ENCODE data around the gene NRSN2. TPM values are rescaled to one million over a fixed set of nuclear protein-coding genes. Genes with fewer than 3 reads are reported as not detected.

The NRSN2 gene
- total and polyA plus RNA-seq, 12 donors = 12.1 to 53.9 (median 20.0) TPM

DNA sequence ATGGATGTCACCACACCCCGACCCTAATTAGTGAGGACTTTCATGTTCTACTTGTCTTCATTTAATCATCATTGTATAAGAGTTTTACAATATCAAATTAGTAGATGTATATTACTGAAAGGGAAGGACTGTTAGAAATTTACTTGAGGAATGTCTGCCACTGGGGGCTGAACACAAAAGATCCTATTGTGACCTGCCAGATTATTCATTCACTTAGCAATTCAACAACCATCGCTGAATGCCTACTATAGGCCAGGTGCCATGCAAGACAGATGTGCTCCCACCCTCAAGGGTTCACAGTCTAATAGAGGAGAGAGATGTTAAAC lies 53.2 kb downstream of the NRSN2 start:
- TF ChIP-seq CTCF (IDR thresholded peaks at IDR 0.05) = no peak
- ATAC-seq = no peak

DNA sequence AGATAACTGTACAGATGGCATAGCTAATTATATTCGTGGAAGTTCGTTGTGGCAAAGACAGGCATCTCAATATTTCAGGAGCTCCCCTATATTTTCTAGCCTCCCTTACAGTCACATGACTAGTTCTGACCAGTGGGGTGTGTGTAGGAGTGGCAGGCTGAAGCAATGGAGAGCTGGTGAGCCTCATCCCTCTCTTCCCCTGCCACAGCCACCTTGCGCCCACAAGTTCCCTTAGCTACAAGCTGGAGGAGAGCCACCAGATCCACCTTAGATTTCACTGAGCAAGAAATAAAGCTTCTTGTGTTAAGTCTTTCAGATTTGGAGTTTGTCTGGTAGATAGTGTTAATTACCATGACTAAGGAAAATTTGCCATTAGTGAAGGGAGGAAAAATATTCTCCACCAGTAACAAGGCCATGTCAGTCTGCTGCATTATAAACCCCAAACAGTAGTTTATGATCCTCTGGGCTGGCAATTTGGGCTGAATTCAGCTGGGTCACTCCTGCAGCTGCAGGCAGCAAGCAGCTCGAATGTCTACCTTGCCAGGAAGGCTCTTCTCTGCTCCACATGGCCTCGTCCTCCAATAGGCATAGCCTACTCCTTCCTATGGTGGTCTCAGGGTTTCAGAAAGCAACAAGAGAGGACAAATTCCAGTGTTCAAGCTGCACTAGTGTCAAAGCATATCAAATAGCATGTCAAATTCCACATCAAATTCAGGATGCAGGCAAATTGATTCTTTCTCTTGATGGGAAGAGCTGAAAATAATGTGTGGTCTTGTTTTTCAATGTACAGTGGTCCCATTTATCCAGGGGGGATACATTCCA lies 53.8 kb downstream of the NRSN2 start:
- H3K9me3 ChIP-seq = no peaks in the 10 kb centered on the region
- H3K27me3 ChIP-seq = no peaks in the 10 kb centered on the region
- H3K4me1 ChIP-seq = no peaks in the 10 kb centered on the region
- DNase-seq = no peak
- ATAC-seq = no peak
- intact Hi-C loops (cut with DNase I) = loop anchor here in 4 of 10 donors (10.0 kb wide), 3 partner anchors 46 to 74 kb away; partner anchors contain the start of gene TBC1D20 (in 1 of the 4)
- peaks cover 0 to 24% (median 0%) of the 10 kb centered on the region in 9 donors for H3K36me3 ChIP-seq
- H3K4me3 ChIP-seq = no peak overlapping the region
- no peak for TF ChIP-seq CTCF (IDR thresholded peaks at IDR 0.05)
- 71 to 79% methylated on average over 5 of the region's 5 CpGs for WGBS, 2 donors
- H3K27ac ChIP-seq = no peak overlapping the region

More for the DNA sequence above, 53.2 kb downstream of the NRSN2 start:
- intact Hi-C loops (cut with DNase I) = loop anchor here in 4 of 10 donors (10.0 kb wide), 3 partner anchors 45 to 75 kb away; partner anchors contain the start of gene TBC1D20 (in 1 of the 4)
- H3K36me3 ChIP-seq = peaks cover 0 to 30% (median 0%) of the 10 kb centered on the region in 9 donors
- DNase-seq = no peak
- no peaks in the 10 kb centered on the region for H3K9me3 ChIP-seq
- WGBS, 2 donors = 59 to 70% methylated on average over 2 of the region's 2 CpGs
- H3K4me3 ChIP-seq = no peak overlapping the region
- H3K4me1 ChIP-seq = no peaks in the 10 kb centered on the region
- H3K27me3 ChIP-seq = no peaks in the 10 kb centered on the region
- no peak overlapping the region for H3K27ac ChIP-seq

DNA sequence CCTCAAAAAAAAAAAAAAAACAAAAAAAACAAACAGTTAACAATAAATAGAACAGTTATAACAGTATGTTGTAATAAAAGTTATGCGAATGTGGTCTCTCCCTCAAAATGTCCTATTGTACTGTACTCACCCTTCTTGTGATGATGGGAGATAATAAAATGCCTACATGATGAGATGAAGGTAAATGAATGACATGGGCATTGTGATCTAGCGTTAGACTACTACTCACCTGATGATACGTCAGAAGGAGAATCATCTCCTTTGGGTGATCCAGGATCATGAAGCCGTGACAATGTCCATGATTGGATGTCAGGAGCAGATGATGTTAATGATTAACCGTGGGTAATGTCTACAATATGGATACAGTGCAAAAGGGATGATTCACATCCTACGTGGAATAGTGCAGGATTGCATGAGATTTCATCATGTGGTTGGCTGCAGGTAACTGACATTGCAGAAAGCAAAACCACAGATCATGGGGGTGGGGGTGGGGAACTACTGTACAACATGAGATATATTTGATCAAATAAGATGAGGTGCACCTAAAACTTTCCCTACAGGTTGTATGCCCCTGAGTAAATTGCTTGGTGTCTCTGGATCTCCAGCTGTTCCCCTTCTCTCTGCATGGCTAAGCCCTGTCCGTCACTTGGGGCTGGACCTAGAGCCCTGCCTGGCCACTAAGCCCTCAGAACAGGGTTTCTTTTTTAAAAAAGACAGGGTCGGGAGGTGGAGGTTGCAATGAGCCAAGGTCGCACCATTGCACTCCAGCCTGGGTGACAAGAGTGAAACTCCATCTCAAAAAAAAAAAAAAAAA lies 55.0 kb downstream of the NRSN2 start:
- H3K36me3 ChIP-seq = peaks cover 0 to 12% (median 0%) of the 10 kb centered on the region in 9 donors
- H3K4me1 ChIP-seq = peaks cover 0 to 2% (median 0%) of the 10 kb centered on the region in 9 donors
- H3K9me3 ChIP-seq = no peaks in the 10 kb centered on the region
- H3K27me3 ChIP-seq = no peaks in the 10 kb centered on the region
- intact Hi-C loops (cut with DNase I) = loop anchor here in 4 of 10 donors (10.0 kb wide), 3 partner anchors 47 to 73 kb away; partner anchors contain the start of gene TBC1D20 (in 1 of the 4)
- H3K4me3 ChIP-seq = no peak overlapping the region
- ATAC-seq = no peak
- no peak overlapping the region for H3K27ac ChIP-seq
- no peak for DNase-seq
- no peak for TF ChIP-seq CTCF (IDR thresholded peaks at IDR 0.05)
- WGBS, 2 donors = 80 to 89% methylated on average over 9 of the region's 9 CpGs

DNA sequence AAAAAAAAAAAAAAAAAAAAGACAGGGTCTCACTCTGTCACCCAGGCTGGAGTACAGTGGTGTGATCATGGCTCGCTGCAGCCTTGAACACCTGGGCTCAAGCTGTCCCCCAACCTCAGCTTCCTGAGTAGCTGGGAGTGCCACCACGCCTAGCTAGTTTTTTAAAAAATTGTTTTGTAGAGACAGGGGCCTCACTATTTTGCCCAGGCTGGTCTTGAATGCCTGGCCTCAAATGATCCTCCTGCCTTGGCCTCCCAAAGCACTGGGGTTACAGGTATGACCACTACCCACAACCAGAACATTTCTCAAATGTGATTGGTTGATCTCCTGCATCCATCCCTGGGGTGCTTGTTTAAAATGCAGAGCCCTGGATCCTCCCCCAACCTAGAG lies 55.6 kb downstream of the NRSN2 start:
- Histone ChIP-seq H3K27me3 (no peaks in the 10 kb centered on the region), H3K27ac (no peak overlapping the region), H3K9me3 (no peaks in the 10 kb centered on the region), H3K36me3 (peaks cover 0 to 6% (median 0%) of the 10 kb centered on the region in 9 donors), H3K4me3 (no peak overlapping the region), H3K4me1 (peaks cover 0 to 8% (median 0%) of the 10 kb centered on the region in 9 donors)
- no peak for ATAC-seq
- no peak for DNase-seq
- intact Hi-C loops (cut with DNase I) = loop anchor here in 4 of 10 donors (10.0 kb wide), 3 partner anchors 48 to 72 kb away; partner anchors contain the start of gene TBC1D20 (in 1 of the 4)
- no peak for TF ChIP-seq CTCF (IDR thresholded peaks at IDR 0.05)
- WGBS, 2 donors = 88 to 94% methylated on average over 2 of the region's 2 CpGs
